ENCODE measurements around the gene TTC3. TPM values are rescaled to one million over a fixed set of nuclear protein-coding genes. Genes with fewer than 3 reads are reported as not detected.

The TTC3 gene
- total RNA-seq, 1 donor from 2014 or later = 286 TPM

DNA sequence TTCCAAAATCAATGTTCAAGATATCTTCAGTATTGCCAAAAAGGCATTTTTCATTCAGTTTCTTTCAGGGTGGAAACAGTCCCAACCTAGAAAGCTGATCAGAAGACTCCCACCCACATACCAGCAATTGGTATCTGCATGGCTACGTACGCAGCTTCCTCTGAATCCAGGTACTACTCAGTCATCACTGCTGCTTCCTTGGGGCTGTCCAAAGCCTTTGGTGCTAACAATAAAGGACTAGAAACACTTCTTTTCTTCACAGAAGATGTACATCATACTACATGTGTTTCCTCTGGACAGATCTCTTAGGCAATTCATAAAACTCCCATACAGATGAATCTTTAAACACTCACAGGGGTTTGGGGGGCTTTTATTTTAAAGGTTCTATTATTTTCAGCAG, 164.3 kb downstream of the TTC3 start:
- Mint-ChIP-seq H3K27me3 (ENCODE audit: low read depth) (no peaks in the 10 kb centered on the region), H3K9me3 (no peaks in the 10 kb centered on the region), H3K27ac (no peak overlapping the region), H3K4me3 (no peak overlapping the region), H3K4me1 (no peaks in the 10 kb centered on the region), H3K36me3 (peaks cover 24% of the 10 kb centered on the region)
- DNase-seq (ENCODE audit: low spot score in 2 of 2, unreplicated experiment in 2 of 2) = no peak
- TF ChIP-seq, protein P1, sequence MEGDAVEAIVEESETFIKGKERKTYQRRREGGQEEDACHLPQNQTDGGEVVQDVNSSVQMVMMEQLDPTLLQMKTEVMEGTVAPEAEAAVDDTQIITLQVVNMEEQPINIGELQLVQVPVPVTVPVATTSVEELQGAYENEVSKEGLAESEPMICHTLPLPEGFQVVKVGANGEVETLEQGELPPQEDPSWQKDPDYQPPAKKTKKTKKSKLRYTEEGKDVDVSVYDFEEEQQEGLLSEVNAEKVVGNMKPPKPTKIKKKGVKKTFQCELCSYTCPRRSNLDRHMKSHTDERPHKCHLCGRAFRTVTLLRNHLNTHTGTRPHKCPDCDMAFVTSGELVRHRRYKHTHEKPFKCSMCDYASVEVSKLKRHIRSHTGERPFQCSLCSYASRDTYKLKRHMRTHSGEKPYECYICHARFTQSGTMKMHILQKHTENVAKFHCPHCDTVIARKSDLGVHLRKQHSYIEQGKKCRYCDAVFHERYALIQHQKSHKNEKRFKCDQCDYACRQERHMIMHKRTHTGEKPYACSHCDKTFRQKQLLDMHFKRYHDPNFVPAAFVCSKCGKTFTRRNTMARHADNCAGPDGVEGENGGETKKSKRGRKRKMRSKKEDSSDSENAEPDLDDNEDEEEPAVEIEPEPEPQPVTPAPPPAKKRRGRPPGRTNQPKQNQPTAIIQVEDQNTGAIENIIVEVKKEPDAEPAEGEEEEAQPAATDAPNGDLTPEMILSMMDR (IDR thresholded peaks at IDR 0.05; ENCODE audit: unreplicated experiment) = no peak

DNA sequence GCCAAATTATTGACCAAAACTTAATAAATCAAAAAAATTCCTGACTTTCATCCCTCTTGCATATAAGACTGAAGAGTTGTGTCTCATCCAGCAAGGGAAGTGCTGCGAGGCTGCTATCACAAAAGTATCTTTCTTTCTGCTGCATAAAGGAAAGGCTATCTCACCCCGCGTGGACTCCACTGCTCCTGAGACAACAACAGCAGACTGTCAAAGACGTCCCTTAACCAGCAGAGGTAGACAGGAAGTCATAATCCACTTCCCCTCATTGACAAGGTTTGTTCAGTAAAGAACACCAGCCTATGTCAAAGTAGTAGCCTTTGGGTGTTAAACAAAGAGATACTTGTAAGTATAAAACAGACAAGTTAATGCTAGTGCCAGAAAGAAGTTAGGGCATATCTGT, 164.7 kb downstream of the TTC3 start:
- H3K27ac Mint-ChIP-seq = no peak overlapping the region
- H3K4me3 Mint-ChIP-seq = no peak overlapping the region
- H3K4me1 Mint-ChIP-seq = no peaks in the 10 kb centered on the region
- no peak for DNase-seq (ENCODE audit: low spot score in 2 of 2, unreplicated experiment in 2 of 2)
- peaks cover 21% of the 10 kb centered on the region for H3K36me3 Mint-ChIP-seq
- H3K27me3 Mint-ChIP-seq (ENCODE audit: low read depth) = no peaks in the 10 kb centered on the region
- H3K9me3 Mint-ChIP-seq = no peaks in the 10 kb centered on the region
- TF ChIP-seq, protein P1 (IDR thresholded peaks at IDR 0.05; ENCODE audit: unreplicated experiment) = no peak

DNA sequence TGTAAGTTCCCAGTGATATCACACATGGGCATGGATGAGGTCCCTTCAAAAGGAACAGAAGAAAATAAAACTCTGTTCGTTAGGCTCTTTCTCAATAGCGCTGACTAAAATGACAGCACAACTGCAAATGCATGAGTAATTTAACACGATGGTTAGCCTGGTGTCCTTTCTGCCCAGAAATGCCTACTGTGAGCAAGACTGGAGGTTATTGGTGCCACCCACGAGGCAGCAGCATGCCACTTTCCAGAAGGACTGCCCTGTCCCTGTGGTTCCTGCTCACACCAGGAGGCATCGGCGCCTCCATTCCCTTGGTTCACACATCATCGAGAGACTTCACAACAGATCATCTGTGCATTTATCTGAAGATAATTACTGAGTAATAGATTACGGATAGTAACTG, 167.9 kb downstream of the TTC3 start:
- Mint-ChIP-seq H3K27me3 (ENCODE audit: low read depth) (no peaks in the 10 kb centered on the region), H3K27ac (no peak overlapping the region), H3K36me3 (peaks cover 17% of the 10 kb centered on the region), H3K4me1 (peaks cover 26% of the 10 kb centered on the region), H3K9me3 (peaks cover 6% of the 10 kb centered on the region), H3K4me3 (no peak overlapping the region)
- DNase-seq (ENCODE audit: low spot score in 2 of 2, unreplicated experiment in 2 of 2) = no peak
- TF ChIP-seq, protein P1 (IDR thresholded peaks at IDR 0.05; ENCODE audit: unreplicated experiment) = no peak

DNA sequence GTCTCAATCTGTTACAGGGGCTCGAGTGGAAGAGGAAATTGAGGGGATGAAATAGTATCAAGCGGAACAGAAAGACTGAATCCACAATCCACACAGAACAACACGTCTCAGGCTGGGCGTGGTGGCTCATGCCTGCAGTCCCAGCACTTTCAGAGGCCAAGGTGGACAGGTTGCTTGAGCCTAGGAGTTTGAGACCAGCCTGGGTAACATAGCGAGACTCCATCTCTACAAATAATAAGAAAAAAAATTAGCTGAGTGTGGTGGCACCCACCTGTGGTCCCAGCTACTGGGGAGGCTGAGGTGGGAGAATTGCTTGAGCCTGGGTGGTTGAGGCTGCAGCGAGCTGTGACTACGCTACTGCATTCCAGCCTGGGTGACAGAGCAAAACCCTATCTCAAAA, 168.4 kb downstream of the TTC3 start:
- Mint-ChIP-seq H3K4me3 (no peak overlapping the region), H3K36me3 (peaks cover 17% of the 10 kb centered on the region), H3K9me3 (peaks cover 10% of the 10 kb centered on the region), H3K27ac (no peak overlapping the region), H3K27me3 (ENCODE audit: low read depth) (no peaks in the 10 kb centered on the region), H3K4me1 (peaks cover 26% of the 10 kb centered on the region)
- TF ChIP-seq, protein P1 (IDR thresholded peaks at IDR 0.05; ENCODE audit: unreplicated experiment) = no peak
- DNase-seq (ENCODE audit: low spot score in 2 of 2, unreplicated experiment in 2 of 2) = no peak

DNA sequence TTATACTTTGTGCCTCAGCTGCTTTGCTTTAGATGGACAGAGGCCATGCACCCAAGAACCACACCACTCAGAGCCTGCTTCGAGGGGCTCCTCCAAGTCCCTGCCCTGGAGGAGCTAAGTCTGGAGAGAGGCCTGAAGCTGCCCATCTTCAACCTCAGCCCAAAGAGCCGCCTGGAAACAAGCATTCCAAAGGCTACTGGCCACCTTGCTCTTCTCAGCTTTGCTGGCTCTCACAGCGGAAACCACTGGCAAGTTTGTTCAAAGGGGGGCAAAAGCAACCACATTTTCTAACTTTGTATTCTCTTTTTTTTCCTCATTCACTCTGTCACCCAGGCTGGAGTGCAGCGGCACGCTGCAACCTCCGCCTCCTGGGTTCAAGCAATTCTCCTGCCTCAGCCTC, 170.9 kb downstream of the TTC3 start:
- no peak overlapping the region for H3K27ac Mint-ChIP-seq
- peaks cover 14% of the 10 kb centered on the region for H3K36me3 Mint-ChIP-seq
- H3K4me1 Mint-ChIP-seq = peaks cover 30% of the 10 kb centered on the region
- no peak overlapping the region for H3K4me3 Mint-ChIP-seq
- H3K27me3 Mint-ChIP-seq (ENCODE audit: low read depth) = no peaks in the 10 kb centered on the region
- TF ChIP-seq, protein P1 (IDR thresholded peaks at IDR 0.05; ENCODE audit: unreplicated experiment) = no peak
- peaks cover 11% of the 10 kb centered on the region for H3K9me3 Mint-ChIP-seq
- no peak for DNase-seq (ENCODE audit: low spot score in 2 of 2, unreplicated experiment in 2 of 2)

DNA sequence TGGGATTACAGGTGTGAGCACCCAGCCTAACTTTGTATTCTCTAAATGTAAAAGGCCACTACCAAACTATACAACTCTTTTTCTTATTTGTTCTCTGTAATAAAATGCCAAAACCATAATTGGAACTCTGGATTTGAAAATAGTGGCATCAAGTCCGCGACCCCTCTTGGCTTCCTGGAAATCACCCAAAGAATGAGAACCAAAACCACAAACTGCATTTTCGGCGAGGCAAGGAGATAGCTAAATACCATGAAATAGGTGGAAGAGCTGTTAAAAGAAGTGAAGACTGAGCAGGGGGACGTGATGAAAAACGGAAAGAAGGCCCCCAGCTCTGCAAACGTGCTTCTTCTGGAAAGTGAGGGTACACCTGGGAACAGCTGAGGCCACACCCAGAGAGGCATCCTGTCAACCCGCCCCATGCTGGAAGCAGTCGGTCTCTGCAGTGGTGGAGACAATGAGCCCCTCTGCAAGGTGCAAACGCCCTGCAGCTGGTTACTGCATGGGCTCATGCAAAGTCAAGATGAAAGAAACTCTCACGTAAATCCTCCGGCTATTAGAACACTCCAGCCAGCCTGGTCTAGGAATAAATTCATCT, 171.5 kb downstream of the TTC3 start:
- Mint-ChIP-seq H3K36me3 (peaks cover 11% of the 10 kb centered on the region), H3K9me3 (peaks cover 11% of the 10 kb centered on the region), H3K4me3 (no peak overlapping the region), H3K4me1 (peaks cover 36% of the 10 kb centered on the region), H3K27ac (peak overlapping the region; percentile 37), H3K27me3 (ENCODE audit: low read depth) (no peaks in the 10 kb centered on the region)
- no peak for DNase-seq (ENCODE audit: low spot score in 2 of 2, unreplicated experiment in 2 of 2)
- TF ChIP-seq, protein P1 (IDR thresholded peaks at IDR 0.05; ENCODE audit: unreplicated experiment) = no peak

All from mesothelial cell of epicardium (in vitro differentiated cells).